C4-2B (cell line): ENCODE data around the gene MCU.

ENCODE experiments used
- H3K27ac ChIP-seq: fragments of 450-650 bp; 2 replicates; pipeline ENCODE4 v1.5.1; 2017
- CTCF ChIP-seq: fragments of 450-650 bp; conservative IDR thresholded peaks from 2 replicates; pipeline ENCODE4 v1.5.1; 2017; ENCODE audit warnings: mild to moderate bottlenecking
- ZFX ChIP-seq: fragments of 450-650 bp; IDR thresholded peaks from 2 replicates; pipeline ENCODE4 v1.6.1; 2017

MCU gene

GRCh38 chr10:72810976-72811375 is 119.0 kb downstream of the MCU start:
- H3K27ac ChIP-seq, result no peak overlapping the region
- TF ChIP-seq CTCF, result no peak

GRCh38 chr10:72812415-72812752 is 120.4 kb downstream of the MCU start:
- TF ChIP-seq CTCF, result no peak
- H3K27ac ChIP-seq, result no peak overlapping the region

GRCh38 chr10:72812753-72813430 is 120.9 kb downstream of the MCU start:
- TF ChIP-seq CTCF (no peak), ZFX (no peak)
- no peak overlapping the region for H3K27ac ChIP-seq

GRCh38 chr10:72814099-72814790 is 122.3 kb downstream of the MCU start:
- H3K27ac ChIP-seq, result no peak overlapping the region
- TF ChIP-seq CTCF (no peak), ZFX (no peak)

- TF ChIP-seq CTCF (no peak), ZFX (no peak)
- no peak overlapping the region for H3K27ac ChIP-seq
These were observed 124.6 kb downstream of the MCU start for GRCh38 chr10:72816565-72816964.

DNA sequence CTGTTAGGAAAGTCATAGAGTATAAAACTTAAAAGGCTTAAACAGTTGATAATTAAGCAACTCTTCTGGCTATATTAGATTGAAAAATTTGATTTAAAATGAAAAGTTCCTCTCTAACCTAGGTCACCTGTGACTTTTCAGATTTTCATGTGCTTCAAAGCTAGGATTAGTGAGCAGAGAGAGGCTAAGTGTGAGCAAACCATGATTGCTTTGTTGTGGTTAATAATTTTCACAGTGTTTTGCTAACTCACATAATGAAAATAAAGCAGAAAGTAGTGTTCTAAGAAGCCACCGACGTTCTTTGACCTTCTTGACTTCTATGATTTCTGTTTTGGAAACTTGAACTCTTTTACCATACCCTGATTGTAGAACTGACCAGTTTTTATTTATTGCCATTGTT is 126.1 kb downstream of the MCU start:
- TF ChIP-seq CTCF (no peak), ZFX (no peak)
- no peak overlapping the region for H3K27ac ChIP-seq

DNA sequence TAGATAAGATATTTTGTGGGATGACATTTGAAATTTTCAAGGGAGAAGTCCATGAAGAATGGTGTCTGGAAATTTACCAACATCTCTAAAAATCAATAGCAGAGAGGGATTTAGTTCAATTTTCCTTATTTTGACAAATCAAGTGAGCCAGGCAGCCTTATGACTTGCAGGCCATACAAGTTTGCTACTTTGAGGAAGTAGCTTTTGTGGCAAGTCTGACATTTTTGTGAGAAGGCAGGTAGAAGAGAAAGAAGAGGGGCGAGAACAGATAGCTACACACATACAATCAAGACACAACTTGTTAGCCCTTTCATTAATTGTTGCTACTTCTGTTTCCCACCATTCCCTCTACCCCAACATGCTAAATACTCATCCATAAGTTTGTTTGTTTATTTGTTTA is 127.1 kb downstream of the MCU start:
- no peak for TF ChIP-seq ZFX
- no peak for TF ChIP-seq CTCF
- H3K27ac ChIP-seq, result no peak overlapping the region
